Heart left ventricle (tissue), 13 donors: ENCODE measurements around the gene SV2B.

Experiments
- CTCF ChIP-seq, 12 donors: fragments of 200-600 bp; sonication (generic) in 4 of 12; IDR thresholded peaks; one replicate each; pipeline versions ENCODE4 v1.5.0 to v1.8.0; 2018 to 2022; ENCODE audit warnings: antibody characterized with exemption in 12 of 12, mild to moderate bottlenecking in 5 of 12
- POLR2A ChIP-seq, 2 donors: fragments of 450-650 bp; IDR thresholded peaks; one replicate each; pipeline ENCODE4 v1.6.1; 2017; ENCODE audit warnings: antibody characterized with exemption in 2 of 2, mild to moderate bottlenecking in 2 of 2, moderate library complexity in 2 of 2
- donor health status: ischemic (EF 13 %, LVEDD 7.1; RV severe dilation, severe dysfunction).
- donor health status: DM: no; HTN: yes; CAD: no.
- donor health status: DM: no; HTN: no; CAD: no.
- donor health status: ischemic (EF 25% LVEDD 6.9; RV normal size, moderate dysfunction).
- donor health status: ischemic (EF 25% LVEDD 5.7; RV mildly dilated, moderate dysfunction).
- donor health status: ischemic (EF 35%, LVEDD 5.7; RV mildly dilated, moderate dysfunction).
- donor health status: nonischemic (EF 11% LVEDD 7.7; RV severe dilation, severe dysfunction).
- donor health status: DM: yes; HTN: yes; CAD: no.
- donor health status: PGD.
- donor health status: ischemic (EF 29% LVEDD 5.4; RV normal size, mild dysfunction).
- donor health status: nonischemic (EF 23%, LVEDD 6.1; RV moderate dilation, normal function).

GRCh38 chr15:91338766-91339165, 238.7 kb downstream of the SV2B start:
- TF ChIP-seq CTCF (IDR thresholded peaks at IDR 0.05) (no peak), POLR2A (IDR thresholded peaks at IDR 0.05) (no peak)
